CD14-positive monocyte (primary cell): ENCODE data around the gene FOXJ3. TPM values are rescaled to one million over a fixed set of nuclear protein-coding genes. Genes with fewer than 3 reads are reported as not detected.

Experiments
- DNase-seq, 3 donors: peaks; one replicate each; pipeline ENCODE4 v3.0.0-alpha.2; 2011 to 2022
- H2AFZ ChIP-seq: 2 replicates; pipeline ENCODE4 v1.6.0; 2012; ENCODE audit warnings: mild to moderate bottlenecking, low read depth, low read length, inconsistent platforms; ENCODE audit not compliant: insufficient read depth, poor library complexity, severe bottlenecking
- H3K27ac ChIP-seq, 2 donors: 1 replicate in 1 of 2; 2 replicates in 1 of 2; pipeline ENCODE4 v1.5.1; 2012 to 2013; ENCODE audit warnings: low read length in 2 of 2, control low read depth in 1 of 2, inconsistent platforms in 1 of 2, low read depth in 1 of 2, mild to moderate bottlenecking in 1 of 2
- H3K27me3 ChIP-seq, 2 donors: one replicate each; pipeline versions ENCODE4 v1.6.0 to v1.6.1; 2011 to 2013; ENCODE audit warnings: low read length in 2 of 2; ENCODE audit not compliant: control insufficient read depth in 2 of 2, insufficient read depth in 2 of 2
- H3K36me3 ChIP-seq, 2 donors: replicated peaks in 1 of 2; 1 replicate in 1 of 2; 2 replicates in 1 of 2; pipeline versions ENCODE4 v1.5.1 to v1.6.1; 2012 to 2013; ENCODE audit warnings: low read length in 2 of 2, control low read depth in 1 of 2, inconsistent platforms in 1 of 2, mild to moderate bottlenecking in 1 of 2; ENCODE audit not compliant: insufficient read depth in 2 of 2, control insufficient read depth in 1 of 2
- H3K4me1 ChIP-seq, 2 donors: 1 replicate in 1 of 2; 2 replicates in 1 of 2; pipeline versions ENCODE4 v1.5.1 to v1.6.1; 2012 to 2013; ENCODE audit warnings: low read length in 2 of 2, control low read depth in 1 of 2, inconsistent platforms in 1 of 2, mild to moderate bottlenecking in 1 of 2, moderate library complexity in 1 of 2; ENCODE audit not compliant: insufficient read depth in 2 of 2, control insufficient read depth in 1 of 2
- H3K4me2 ChIP-seq: replicated peaks from 2 replicates; pipeline ENCODE3; 2012; ENCODE audit warnings: low read length, moderate library complexity, mild to moderate bottlenecking; ENCODE audit not compliant: poor library complexity, severe bottlenecking; ENCODE audit errors: extremely low read depth
- H3K4me3 ChIP-seq, 3 experiments: fragments of 200-600 bp in 1 of 3; sonication (generic) in 1 of 3; replicated peaks in 1 of 3; 1 replicate in 2 of 3; 2 replicates in 1 of 3; pipeline ENCODE4 v1.5.1; 2011 to 2013; ENCODE audit warnings: low read length in 3 of 3, mild to moderate bottlenecking in 3 of 3, control low read depth in 2 of 3, low read depth in 2 of 3, inconsistent platforms in 1 of 3, moderate library complexity in 1 of 3
- H3K79me2 ChIP-seq: 2 replicates; pipeline ENCODE4 v1.6.0; 2012; ENCODE audit warnings: mild to moderate bottlenecking, control low read depth, inconsistent platforms, low read length, moderate library complexity; ENCODE audit not compliant: insufficient read depth
- H3K9ac ChIP-seq: 2 replicates; pipeline ENCODE4 v1.6.0; 2017; ENCODE audit warnings: low read length, mild to moderate bottlenecking; ENCODE audit not compliant: insufficient read depth, poor library complexity, severe bottlenecking
- H3K9me3 ChIP-seq, 2 donors: replicated peaks in 1 of 2; 1 replicate in 1 of 2; 2 replicates in 1 of 2; pipeline versions ENCODE4 v1.5.1 to v1.6.1; 2012 to 2013; ENCODE audit warnings: low read length in 2 of 2, control low read depth in 1 of 2; ENCODE audit not compliant: control insufficient read depth in 1 of 2, insufficient read depth in 1 of 2
- H4K20me1 ChIP-seq: 2 replicates; pipeline ENCODE4 v1.6.0; 2012; ENCODE audit warnings: mild to moderate bottlenecking, low read length, control low read depth, moderate library complexity; ENCODE audit not compliant: insufficient read depth
- H3K27ac Mint-ChIP-seq, 7 donors: one replicate each; pipeline ENCODE4 v1.8.0; 2020; ENCODE audit warnings: mild to moderate bottlenecking in 7 of 7, mixed read lengths in 7 of 7, moderate library complexity in 6 of 7, inconsistent platforms in 2 of 7
- H3K27me3 Mint-ChIP-seq, 3 donors: one replicate each; pipeline ENCODE4 v1.8.0; 2021 to 2022; ENCODE audit warnings: low read depth in 3 of 3, mild to moderate bottlenecking in 3 of 3, mixed read lengths in 3 of 3, moderate library complexity in 3 of 3, inconsistent platforms in 1 of 3
- H3K36me3 Mint-ChIP-seq, 2 donors: one replicate each; pipeline ENCODE4 v1.8.0; 2020; ENCODE audit warnings: mixed read lengths in 2 of 2, inconsistent platforms in 1 of 2, mild to moderate bottlenecking in 1 of 2
- H3K4me1 Mint-ChIP-seq: one replicate; pipeline ENCODE4 v1.8.0; 2020; ENCODE audit warnings: mild to moderate bottlenecking, mixed read lengths
- H3K4me3 Mint-ChIP-seq, 2 donors: one replicate each; pipeline ENCODE4 v1.8.0; 2020; ENCODE audit warnings: mild to moderate bottlenecking in 2 of 2, mixed read lengths in 2 of 2, moderate library complexity in 1 of 2
- H3K9me3 Mint-ChIP-seq, 7 donors: one replicate each; pipeline ENCODE4 v1.8.0; 2020 to 2022; ENCODE audit warnings: mixed read lengths in 7 of 7, mild to moderate bottlenecking in 6 of 7, moderate library complexity in 6 of 7, inconsistent platforms in 2 of 7
- CTCF ChIP-seq: fragments of 200-600 bp; IDR thresholded peaks from one replicate; pipeline ENCODE4 v1.8.0; 2022; ENCODE audit warnings: antibody characterized with exemption, mild to moderate bottlenecking
- WGBS: methylation state at CpG from one replicate; pipeline ENCODE4 v1.1.5; 2013; ENCODE audit warnings: missing lambda C conversion rate; ENCODE audit not compliant: insufficient coverage; 5-methylcytosine and 5-hydroxymethylcytosine counted together
- intact Hi-C, 2 donors: fragments of 100-400 bp; cut with micrococcal nuclease; formaldehyde crosslinking; loops; one replicate each; pipeline versions ENCODE4 v1.15.0 to v1.15.1; 2023
- polyA plus RNA-seq, 3 donors: library from polyadenylated mRNA; depleted of rRNA in 1 of 3; unstranded in 2 of 3; stranded (reverse) in 1 of 3; fragments of 300-500 nt in 2 of 3; fragments of >200 nt in 1 of 3; fragmentation: Illumina TruSeq in 2 of 3; gene quantifications; 1 replicate in 2 of 3; 2 replicates in 1 of 3; pipeline ENCODE4 v1.2.3, GENCODE V29; 2012 to 2021

FOXJ3 gene
- polyA plus RNA-seq, 3 donors: 10.2 to 18.5 (median 18.4) TPM

DNA sequence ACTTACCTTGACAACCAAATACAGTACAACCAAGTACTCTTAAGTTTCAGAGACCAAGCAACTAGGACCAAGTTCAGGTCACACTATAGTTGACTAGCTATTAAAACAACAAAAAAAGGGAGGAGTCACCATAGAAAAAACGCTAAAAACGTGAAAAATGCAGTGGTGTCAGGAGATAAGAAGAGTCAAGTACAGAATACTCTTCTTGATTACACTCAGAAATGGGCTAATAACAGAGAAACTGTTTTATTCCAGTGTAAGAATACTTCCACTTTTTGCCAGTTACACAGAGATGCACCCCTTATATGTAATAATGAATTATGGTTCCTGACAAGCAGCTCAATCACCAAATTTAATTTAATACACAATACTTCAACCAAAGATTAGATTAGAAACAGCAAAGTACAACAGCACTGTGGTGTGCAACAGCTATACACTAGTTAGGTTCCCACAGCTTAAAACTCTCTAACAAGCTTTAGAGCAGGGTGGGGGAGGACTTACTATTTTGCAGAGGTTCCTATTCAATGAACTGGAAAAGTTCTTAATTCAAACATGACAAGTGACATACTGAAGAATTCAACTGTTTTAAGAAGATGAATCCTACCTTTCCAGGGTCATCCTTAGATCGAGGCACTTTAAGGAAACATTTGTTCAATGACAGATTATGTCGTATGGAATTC lies 70.4 kb downstream of the FOXJ3 start:
- no peak for DNase-seq
- H3K4me3 Mint-ChIP-seq: no peak overlapping the region
- intact Hi-C loops: no loop called here
- peaks cover 29 to 38% of the 10 kb centered on the region in 2 donors for H3K36me3 Mint-ChIP-seq
- H3K27ac Mint-ChIP-seq: no peak overlapping the region
- no peaks in the 10 kb centered on the region for H3K9me3 Mint-ChIP-seq
- no peak for TF ChIP-seq CTCF
- Histone ChIP-seq H3K36me3 (peaks cover 12 to 41% of the 10 kb centered on the region in 2 donors), H3K9me3 (no peaks in the 10 kb centered on the region), H2AFZ (no peak overlapping the region), H3K4me1 (peaks cover 1 to 9% of the 10 kb centered on the region in 2 donors), H3K27me3 (no peaks in the 10 kb centered on the region), H3K4me2 (no peak overlapping the region), H3K9ac (no peak overlapping the region), H3K27ac (no peak overlapping the region), H4K20me1 (peaks cover 60% of the 10 kb centered on the region), H3K79me2 (peaks cover 32% of the 10 kb centered on the region), H3K4me3 (no peak overlapping the region)
- no CpG with 5 or more reads among the region's 4 CpGs for WGBS
- no peaks in the 10 kb centered on the region for H3K27me3 Mint-ChIP-seq
- H3K4me1 Mint-ChIP-seq: peaks cover 12% of the 10 kb centered on the region

DNA sequence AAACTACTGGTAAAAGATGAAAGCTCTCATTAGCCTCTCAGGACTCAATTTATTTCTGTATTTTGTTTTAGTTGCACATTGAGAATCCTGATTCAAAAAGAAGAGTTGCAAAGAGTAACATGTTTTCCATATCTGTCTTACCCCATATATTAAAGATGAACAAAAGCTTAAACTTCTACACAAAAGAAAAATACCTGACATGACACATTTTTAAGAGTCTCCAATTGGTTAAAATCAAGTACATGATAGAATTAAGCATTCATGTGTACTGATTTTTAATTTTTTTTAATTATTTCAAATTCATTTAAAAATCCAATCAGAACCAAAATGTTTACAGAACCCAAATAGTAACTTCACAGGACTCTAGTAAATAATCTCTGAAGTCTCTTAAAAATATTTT lies 72.0 kb downstream of the FOXJ3 start:
- peaks cover 2 to 13% of the 10 kb centered on the region in 2 donors for H3K4me1 ChIP-seq
- no peak overlapping the region for H3K27ac ChIP-seq
- intact Hi-C loops: no loop called here
- Mint-ChIP-seq H3K36me3 (peaks cover 29 to 39% of the 10 kb centered on the region in 2 donors), H3K4me1 (peaks cover 17% of the 10 kb centered on the region), H3K9me3 (no peaks in the 10 kb centered on the region), H3K4me3 (no peak overlapping the region), H3K27ac (no peak overlapping the region), H3K27me3 (no peaks in the 10 kb centered on the region)
- peaks cover 59% of the 10 kb centered on the region for H4K20me1 ChIP-seq
- TF ChIP-seq CTCF: no peak
- H3K79me2 ChIP-seq: peaks cover 32% of the 10 kb centered on the region
- no peaks in the 10 kb centered on the region for H3K27me3 ChIP-seq
- H3K9ac ChIP-seq: no peak overlapping the region
- H2AFZ ChIP-seq: no peak overlapping the region
- H3K36me3 ChIP-seq: peaks cover 12 to 41% of the 10 kb centered on the region in 2 donors
- no peak overlapping the region for H3K4me3 ChIP-seq
- no peak for DNase-seq
- H3K9me3 ChIP-seq: no peaks in the 10 kb centered on the region
- H3K4me2 ChIP-seq: no peak overlapping the region
